A204.1 (cell line): ENCODE results near the gene SLC49A4.

ENCODE experiments used
- FAIRE-seq: peaks from 2 replicates; lab custom pipeline; 2012; peaks lifted over from hg19 to GRCh38; lab: Jason Lieb, UNC

SLC49A4 gene

DNA sequence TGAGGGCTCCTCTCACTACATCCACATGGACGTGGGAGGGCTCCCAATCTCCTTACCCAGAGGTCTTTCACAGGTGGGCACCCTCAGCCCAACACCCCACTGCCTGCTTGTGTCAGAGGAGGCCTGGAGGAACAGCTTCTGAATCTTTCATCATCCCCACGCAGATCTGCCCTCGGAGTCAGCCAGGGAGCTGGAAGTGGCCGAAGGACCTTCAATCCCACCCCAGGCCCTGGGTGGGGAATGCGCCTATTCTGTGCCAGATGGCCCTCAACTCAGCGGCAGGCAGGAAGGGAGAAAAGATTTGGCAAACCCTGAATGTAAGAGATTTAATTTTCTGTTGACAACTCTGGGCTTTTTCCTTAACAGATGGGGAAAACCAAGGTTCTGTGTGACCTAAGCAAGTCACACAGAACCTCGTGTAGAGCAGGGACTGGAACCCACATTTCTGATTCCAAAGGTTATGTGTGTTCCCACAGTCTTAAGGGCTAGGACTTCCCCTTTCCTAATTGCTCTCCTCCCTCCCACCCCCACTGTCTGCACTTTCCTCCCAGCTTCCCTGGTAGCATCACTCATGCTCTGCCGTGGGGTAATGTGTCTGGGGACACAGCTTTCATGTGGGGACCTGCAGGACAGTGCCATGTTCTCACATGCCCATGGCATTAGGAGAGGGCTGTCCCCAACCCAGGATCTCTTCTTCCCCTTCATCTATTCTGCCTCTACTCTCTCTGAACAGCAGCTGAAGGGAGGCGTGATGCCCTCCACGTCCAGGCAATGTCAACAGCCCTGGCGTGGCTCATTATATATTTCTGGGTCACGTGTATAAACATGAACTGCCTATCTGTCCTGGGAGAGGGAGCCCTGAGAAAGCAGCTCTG is 134.6 kb downstream of the SLC49A4 start:
- no peak for FAIRE-seq

DNA sequence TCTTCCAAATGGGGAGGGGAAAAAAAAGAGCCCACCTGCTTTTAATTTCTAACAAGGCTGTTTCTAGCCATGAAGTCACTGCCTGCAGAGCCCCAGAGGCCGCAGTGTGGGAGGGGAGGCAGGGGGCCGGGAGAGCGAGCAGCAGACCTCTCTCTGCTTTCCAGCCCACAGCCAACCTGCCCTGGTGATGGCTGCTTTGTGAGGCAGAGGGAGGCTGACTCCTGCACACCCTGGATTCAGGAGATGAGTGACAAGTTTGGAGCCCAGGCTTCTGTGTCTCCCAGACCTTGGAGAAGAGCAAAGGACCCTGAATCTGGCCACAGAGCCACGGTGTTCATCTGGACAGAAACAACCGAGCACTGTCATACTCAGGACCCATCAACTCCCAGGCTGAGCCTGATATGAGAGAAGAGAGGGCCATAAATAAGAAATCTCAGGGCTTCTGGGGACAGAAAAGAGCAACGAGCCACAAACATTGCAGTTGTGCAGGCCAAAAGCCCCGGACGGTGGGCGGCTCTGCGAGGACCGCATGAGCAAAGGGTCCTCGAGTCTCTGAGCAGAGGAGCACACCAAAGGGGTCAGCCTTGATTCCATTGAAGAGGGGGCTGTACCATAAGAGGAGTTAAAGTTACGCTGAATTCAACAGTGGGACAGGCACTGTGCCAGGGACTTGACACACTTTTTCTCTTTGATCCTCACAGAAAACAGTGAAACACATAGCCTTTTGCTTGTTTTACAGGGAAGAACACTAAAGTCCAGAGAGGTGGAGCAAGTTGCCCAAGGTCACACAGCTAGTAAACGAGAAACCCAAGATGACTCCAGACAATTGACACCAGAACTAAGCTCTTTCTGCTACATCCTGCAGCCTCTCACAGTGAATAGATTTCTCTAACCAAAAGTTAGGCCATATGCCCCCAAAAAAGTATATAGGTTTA is 135.5 kb downstream of the SLC49A4 start:
- no peak for FAIRE-seq
